Trophoblast cell (in vitro differentiated cells and primary cell): Measurements from ENCODE around the gene GRM4.

Source experiments
- DNase-seq, 2 donors: peaks; one replicate each; pipeline ENCODE4 v3.0.0-alpha.2; 2016
- H2AFZ ChIP-seq: 2 replicates; pipeline ENCODE4 v1.6.1; 2013; ENCODE audit warnings: low read length, moderate library complexity, mild to moderate bottlenecking; ENCODE audit not compliant: insufficient read depth, poor library complexity
- H2AK5ac ChIP-seq: 2 replicates; pipeline ENCODE4 v1.6.1; 2013; ENCODE audit warnings: mild to moderate bottlenecking, low read length
- H2BK120ac ChIP-seq: 2 replicates; pipeline ENCODE4 v1.6.1; 2013; ENCODE audit warnings: low read length, mild to moderate bottlenecking, moderate library complexity; ENCODE audit not compliant: insufficient read depth, poor library complexity
- H2BK12ac ChIP-seq: 2 replicates; pipeline ENCODE4 v1.6.1; 2013; ENCODE audit warnings: mild to moderate bottlenecking, low read length, moderate library complexity
- H2BK5ac ChIP-seq: 2 replicates; pipeline ENCODE4 v1.6.1; 2013; ENCODE audit warnings: low read length, low read depth, moderate library complexity, mild to moderate bottlenecking; ENCODE audit not compliant: poor library complexity
- H3K14ac ChIP-seq: 2 replicates; pipeline ENCODE4 v1.6.1; 2013; ENCODE audit warnings: mild to moderate bottlenecking, low read length
- H3K18ac ChIP-seq: 2 replicates; pipeline ENCODE4 v1.6.1; 2013; ENCODE audit warnings: mild to moderate bottlenecking, low read length
- H3K23ac ChIP-seq: 2 replicates; pipeline ENCODE4 v1.6.1; 2013; ENCODE audit warnings: low read length
- H3K27ac ChIP-seq: 2 replicates; pipeline ENCODE4 v1.5.1; 2013; ENCODE audit warnings: low read depth, mild to moderate bottlenecking, inconsistent platforms, low read length, moderate library complexity
- H3K27me3 ChIP-seq: 2 replicates; pipeline ENCODE4 v1.6.1; 2013; ENCODE audit warnings: inconsistent platforms, mild to moderate bottlenecking, low read length, moderate library complexity; ENCODE audit not compliant: insufficient read depth
- H3K36me3 ChIP-seq, 2 experiments: 1 replicate in 1 of 2; 2 replicates in 1 of 2; pipeline ENCODE4 v1.6.1; 2013; ENCODE audit warnings: low read length in 2 of 2, mild to moderate bottlenecking in 2 of 2, moderate library complexity in 1 of 2; ENCODE audit not compliant: insufficient read depth in 2 of 2, control insufficient read depth in 1 of 2
- H3K4ac ChIP-seq: 2 replicates; pipeline ENCODE4 v1.6.1; 2013; ENCODE audit warnings: low read depth, mild to moderate bottlenecking, low read length, moderate library complexity
- H3K4me1 ChIP-seq, 2 experiments: 1 replicate in 1 of 2; 2 replicates in 1 of 2; pipeline ENCODE4 v1.6.1; 2013; ENCODE audit warnings: low read length in 2 of 2, mild to moderate bottlenecking in 2 of 2, moderate library complexity in 1 of 2; ENCODE audit not compliant: insufficient read depth in 2 of 2, control insufficient read depth in 1 of 2
- H3K4me2 ChIP-seq: 2 replicates; pipeline ENCODE4 v1.6.1; 2013; ENCODE audit warnings: inconsistent platforms, mild to moderate bottlenecking, low read length, moderate library complexity
- H3K4me3 ChIP-seq: 2 replicates; pipeline ENCODE4 v1.5.1; 2013; ENCODE audit warnings: mild to moderate bottlenecking, low read depth, low read length, inconsistent platforms
- H3K79me1 ChIP-seq: one replicate; pipeline ENCODE4 v1.6.1; 2013; ENCODE audit warnings: low read length
- H3K79me2 ChIP-seq: 2 replicates; pipeline ENCODE4 v1.6.1; 2013; ENCODE audit warnings: low read length, mild to moderate bottlenecking; ENCODE audit not compliant: control insufficient read depth, insufficient read depth, poor library complexity
- H3K9ac ChIP-seq: 2 replicates; pipeline ENCODE4 v1.6.1; 2013; ENCODE audit warnings: mild to moderate bottlenecking, low read length
- H3K9me3 ChIP-seq: 2 replicates; pipeline ENCODE4 v1.6.1; 2013; ENCODE audit warnings: low read depth, mild to moderate bottlenecking, control low read depth, inconsistent platforms, low read length; ENCODE audit not compliant: insufficient read depth
- H4K12ac ChIP-seq: 2 replicates; pipeline ENCODE4 v1.6.1; 2013; ENCODE audit warnings: low read depth, mild to moderate bottlenecking, low read length, moderate library complexity
- H4K8ac ChIP-seq: 2 replicates; pipeline ENCODE4 v1.6.1; 2013; ENCODE audit warnings: low read depth, mild to moderate bottlenecking, low read length, moderate library complexity
- H4K91ac ChIP-seq: one replicate; pipeline ENCODE4 v1.6.1; 2013; ENCODE audit warnings: low read depth, mild to moderate bottlenecking, low read length, moderate library complexity
- WGBS: extraction: QIAGEN DNeasy Blood & Tissue Kit; methylation state at CpG from one replicate; pipeline ENCODE4 v1.1.7; 2013; ENCODE audit warnings: missing lambda C conversion rate; ENCODE audit not compliant: insufficient read length, insufficient coverage; ENCODE audit errors: extremely low coverage; 5-methylcytosine and 5-hydroxymethylcytosine counted together

Gene GRM4

DNA sequence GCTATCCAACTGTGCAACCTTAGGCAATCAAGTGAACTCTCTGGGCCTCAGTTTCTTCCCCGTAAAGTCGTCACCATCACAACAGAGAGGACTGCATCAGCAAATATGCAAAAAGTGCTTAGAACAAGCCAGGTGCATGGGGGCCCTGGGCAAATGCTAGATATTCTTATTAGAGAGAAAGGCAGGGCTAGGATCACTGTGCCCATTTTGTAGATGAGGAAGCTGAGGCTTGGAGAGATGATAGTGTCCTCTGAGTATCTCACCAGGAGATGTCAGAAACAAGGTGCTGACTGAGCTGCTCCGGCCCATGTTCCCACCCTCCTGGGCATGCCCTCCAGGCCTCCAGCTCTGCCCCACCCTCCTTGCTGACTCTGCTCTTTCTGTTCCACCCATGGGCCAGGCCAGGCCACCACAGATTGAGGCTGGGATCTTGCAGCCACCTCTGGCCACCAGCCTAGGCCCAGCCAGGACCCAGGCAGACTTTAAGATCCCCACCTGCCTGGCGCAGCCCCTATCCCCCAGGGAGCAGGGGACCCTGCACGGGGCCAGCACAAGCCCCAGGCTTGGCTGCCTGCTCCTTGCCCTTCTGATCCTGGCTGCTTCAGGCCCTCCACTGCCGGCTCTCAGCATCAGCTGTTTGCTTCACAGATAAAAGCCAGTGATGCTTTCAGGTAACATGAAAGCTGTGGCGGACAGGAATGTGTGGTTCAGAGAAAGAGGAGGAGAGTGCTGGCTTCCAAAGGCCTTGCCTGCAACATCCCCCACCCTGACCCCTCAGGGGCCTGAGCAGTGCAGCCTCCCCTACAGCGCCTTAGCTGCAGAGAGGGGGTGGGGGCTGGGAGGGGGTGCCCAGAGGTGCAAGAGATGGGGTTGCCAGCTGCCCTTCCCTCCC lies 47.6 kb downstream of the GRM4 start:
- Histone ChIP-seq H2AK5ac (no peak overlapping the region), H3K18ac (no peak overlapping the region), H3K27ac (no peak overlapping the region), H3K27me3 (no peaks in the 10 kb centered on the region), H3K14ac (no peak overlapping the region), H3K36me3 (no peaks in the 10 kb centered on the region), H3K4me2 (no peak overlapping the region), H3K23ac (no peak overlapping the region), H3K79me2 (no peaks in the 10 kb centered on the region), H3K4me1 (peaks cover 0 to 3% of the 10 kb centered on the region in 2 experiments), H2BK5ac (no peak overlapping the region), H2BK120ac (no peak overlapping the region), H3K79me1 (no peaks in the 10 kb centered on the region), H3K9me3 (no peaks in the 10 kb centered on the region), H4K8ac (no peak overlapping the region), H4K91ac (no peak overlapping the region), H3K9ac (no peak overlapping the region), H4K12ac (no peak overlapping the region), H2BK12ac (no peak overlapping the region), H2AFZ (no peak overlapping the region), H3K4ac (no peak overlapping the region), H3K4me3 (no peak overlapping the region)
- no CpG with 5 or more reads among the region's 8 CpGs for WGBS
- DNase-seq, result no peak

DNA sequence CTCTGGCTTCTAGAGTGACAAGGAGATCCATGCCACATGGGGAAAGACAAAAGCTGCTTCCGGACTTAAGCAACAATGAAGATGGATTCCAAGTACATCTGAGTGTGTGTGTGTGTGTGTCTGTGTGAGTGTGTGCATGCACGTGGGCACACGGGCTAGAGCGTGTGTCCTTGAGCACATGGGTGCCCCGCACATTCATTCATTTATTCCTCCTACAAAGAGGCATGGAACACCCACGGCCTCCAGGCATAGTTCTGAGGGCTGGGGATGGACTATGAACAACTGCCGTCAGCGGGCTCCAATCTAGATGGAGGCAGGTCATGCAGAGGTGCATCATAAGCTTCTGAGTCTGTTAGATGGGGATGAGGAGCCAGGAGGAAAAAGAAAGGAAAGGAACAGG lies 49.1 kb downstream of the GRM4 start:
- Histone ChIP-seq H3K9ac (no peak overlapping the region), H3K4ac (no peak overlapping the region), H3K27ac (no peak overlapping the region), H2AFZ (no peak overlapping the region), H3K4me2 (no peak overlapping the region), H3K4me3 (no peak overlapping the region), H2AK5ac (no peak overlapping the region), H3K27me3 (no peaks in the 10 kb centered on the region), H3K79me1 (no peaks in the 10 kb centered on the region), H4K8ac (no peak overlapping the region), H2BK120ac (no peak overlapping the region), H4K91ac (no peak overlapping the region), H3K18ac (no peak overlapping the region), H3K36me3 (no peaks in the 10 kb centered on the region), H2BK5ac (no peak overlapping the region), H3K4me1 (peaks cover 0 to 3% of the 10 kb centered on the region in 2 experiments), H3K9me3 (no peaks in the 10 kb centered on the region), H3K14ac (no peak overlapping the region), H3K23ac (no peak overlapping the region), H3K79me2 (no peaks in the 10 kb centered on the region), H4K12ac (no peak overlapping the region), H2BK12ac (no peak overlapping the region)
- no CpG with 5 or more reads among the region's 8 CpGs for WGBS
- DNase-seq, result no peak

DNA sequence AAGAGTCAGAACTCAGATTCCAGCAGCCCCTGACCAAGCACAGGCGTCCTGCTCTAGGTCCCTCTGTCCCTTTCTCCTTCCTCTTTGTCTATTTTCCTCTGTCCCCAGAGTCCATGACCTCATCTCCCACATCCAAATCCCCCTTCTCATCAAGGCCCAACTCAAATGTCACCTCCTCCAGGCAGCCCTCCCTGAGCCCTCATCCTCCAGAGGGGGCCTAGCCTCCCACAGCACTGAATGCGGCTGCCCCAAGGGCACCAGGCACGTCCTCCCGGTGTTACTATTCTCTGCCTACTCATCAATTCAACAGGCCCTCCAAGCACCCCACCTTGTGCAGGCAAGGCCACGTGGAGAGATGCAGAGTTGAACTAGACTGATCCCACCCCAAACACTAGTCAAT lies 49.7 kb downstream of the GRM4 start:
- Histone ChIP-seq H3K79me1 (no peaks in the 10 kb centered on the region), H2BK120ac (no peak overlapping the region), H4K91ac (no peak overlapping the region), H3K14ac (no peak overlapping the region), H3K4me3 (no peak overlapping the region), H3K79me2 (no peaks in the 10 kb centered on the region), H3K27ac (no peak overlapping the region), H3K9me3 (no peaks in the 10 kb centered on the region), H4K12ac (no peak overlapping the region), H3K36me3 (no peaks in the 10 kb centered on the region), H3K23ac (no peak overlapping the region), H2AFZ (no peak overlapping the region), H2AK5ac (no peak overlapping the region), H2BK5ac (no peak overlapping the region), H3K9ac (no peak overlapping the region), H3K4me1 (peaks cover 0 to 3% of the 10 kb centered on the region in 2 experiments), H4K8ac (no peak overlapping the region), H2BK12ac (no peak overlapping the region), H3K27me3 (no peaks in the 10 kb centered on the region), H3K18ac (no peak overlapping the region), H3K4me2 (no peak overlapping the region), H3K4ac (no peak overlapping the region)
- no peak for DNase-seq
- no CpG with 5 or more reads among the region's 5 CpGs for WGBS

DNA sequence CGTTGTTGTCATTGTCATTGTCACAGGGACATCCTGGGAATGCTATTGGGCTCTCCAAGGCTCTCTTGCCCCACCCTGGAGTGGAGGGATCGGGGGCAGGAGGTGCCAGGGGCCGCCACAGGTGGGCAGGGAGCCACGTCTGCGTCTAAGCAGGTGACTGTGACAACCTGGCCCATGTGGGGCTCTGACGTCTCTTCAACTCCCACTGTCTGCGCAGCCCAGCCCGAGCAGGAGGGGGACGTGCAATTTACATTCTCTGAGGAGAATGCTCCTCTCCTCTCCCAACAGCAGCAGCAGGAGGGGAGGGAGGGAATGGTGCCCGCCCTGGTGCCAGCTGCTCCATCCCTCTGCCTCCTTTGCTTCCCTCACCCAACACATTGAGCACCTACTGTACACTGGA lies 50.1 kb downstream of the GRM4 start:
- Histone ChIP-seq H3K36me3 (no peaks in the 10 kb centered on the region), H3K9ac (no peak overlapping the region), H3K23ac (no peak overlapping the region), H3K4ac (no peak overlapping the region), H2AK5ac (no peak overlapping the region), H3K4me1 (peaks cover 0 to 3% of the 10 kb centered on the region in 2 experiments), H3K9me3 (no peaks in the 10 kb centered on the region), H3K27me3 (no peaks in the 10 kb centered on the region), H3K18ac (no peak overlapping the region), H3K4me2 (no peak overlapping the region), H2AFZ (no peak overlapping the region), H3K4me3 (no peak overlapping the region), H3K27ac (no peak overlapping the region), H2BK120ac (no peak overlapping the region), H3K79me1 (no peaks in the 10 kb centered on the region), H4K8ac (no peak overlapping the region), H4K91ac (no peak overlapping the region), H2BK12ac (no peak overlapping the region), H4K12ac (no peak overlapping the region), H3K14ac (no peak overlapping the region), H3K79me2 (no peaks in the 10 kb centered on the region), H2BK5ac (no peak overlapping the region)
- no peak for DNase-seq
- no CpG with 5 or more reads among the region's 10 CpGs for WGBS
